NB4 (cell line): ENCODE results near the gene L3MBTL2.

Experiments
- MAX ChIP-seq: IDR thresholded peaks from 2 replicates; pipeline ENCODE4 v1.6.1; 2011; ENCODE audit warnings: low read depth, low read length
- POLR2A ChIP-seq: IDR thresholded peaks from 2 replicates; pipeline ENCODE4 v1.6.1; 2011; ENCODE audit warnings: mild to moderate bottlenecking; ENCODE audit not compliant: insufficient read length; ENCODE audit errors: extremely low read depth
- TF ChIP-seq, protein P1 (sequence below): IDR thresholded peaks from one replicate; pipeline ENCODE4 v1.5.1; 2012; ENCODE audit warnings: low read depth, low read length

DNA sequence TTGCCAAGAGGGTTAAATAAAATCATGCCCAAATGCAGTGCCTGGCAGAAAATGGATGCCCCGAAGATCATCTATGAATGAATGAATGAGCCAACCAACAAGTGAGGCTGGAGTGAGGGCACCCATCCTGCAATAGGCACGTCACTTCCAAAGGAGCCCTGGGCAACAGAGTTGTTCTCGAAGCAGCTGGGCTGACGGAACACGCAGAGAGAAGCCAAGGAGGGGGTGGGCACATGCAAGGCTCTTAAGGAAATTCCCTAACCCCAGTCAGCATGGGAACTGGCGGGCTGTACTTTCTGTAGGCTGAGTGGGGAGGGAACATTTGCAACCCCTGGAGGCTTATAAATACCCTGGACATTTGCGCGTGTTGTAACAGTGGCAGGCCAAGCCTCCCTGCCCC lies 47.3 kb downstream of the L3MBTL2 start:
- TF ChIP-seq, protein P1, sequence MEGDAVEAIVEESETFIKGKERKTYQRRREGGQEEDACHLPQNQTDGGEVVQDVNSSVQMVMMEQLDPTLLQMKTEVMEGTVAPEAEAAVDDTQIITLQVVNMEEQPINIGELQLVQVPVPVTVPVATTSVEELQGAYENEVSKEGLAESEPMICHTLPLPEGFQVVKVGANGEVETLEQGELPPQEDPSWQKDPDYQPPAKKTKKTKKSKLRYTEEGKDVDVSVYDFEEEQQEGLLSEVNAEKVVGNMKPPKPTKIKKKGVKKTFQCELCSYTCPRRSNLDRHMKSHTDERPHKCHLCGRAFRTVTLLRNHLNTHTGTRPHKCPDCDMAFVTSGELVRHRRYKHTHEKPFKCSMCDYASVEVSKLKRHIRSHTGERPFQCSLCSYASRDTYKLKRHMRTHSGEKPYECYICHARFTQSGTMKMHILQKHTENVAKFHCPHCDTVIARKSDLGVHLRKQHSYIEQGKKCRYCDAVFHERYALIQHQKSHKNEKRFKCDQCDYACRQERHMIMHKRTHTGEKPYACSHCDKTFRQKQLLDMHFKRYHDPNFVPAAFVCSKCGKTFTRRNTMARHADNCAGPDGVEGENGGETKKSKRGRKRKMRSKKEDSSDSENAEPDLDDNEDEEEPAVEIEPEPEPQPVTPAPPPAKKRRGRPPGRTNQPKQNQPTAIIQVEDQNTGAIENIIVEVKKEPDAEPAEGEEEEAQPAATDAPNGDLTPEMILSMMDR = no peak
- TF ChIP-seq MAX = no peak
- TF ChIP-seq POLR2A = no peak
